Uterus (tissue), 4 donors: ENCODE results near the gene CAMLG. TPM values are rescaled to one million over a fixed set of nuclear protein-coding genes. Genes with fewer than 3 reads are reported as not detected.
A peak's percentile ranks its signal among the peaks of the same experiment; 100 is the strongest.

ENCODE experiments used
- DNase-seq, 2 donors: peaks; one replicate each; pipeline ENCODE4 v3.0.0-alpha.2; 2019 to 2020
- H3K27ac ChIP-seq, 2 donors: fragments of 200-600 bp; sonication (generic); 1 replicate in 1 of 2; 2 replicates in 1 of 2; pipeline ENCODE4 v1.5.1; 2016 to 2018
- H3K27me3 ChIP-seq, 2 donors: fragments of 200-600 bp; sonication (generic); one replicate each; pipeline ENCODE4 v1.5.1; 2018 to 2019; ENCODE audit warnings: control low read depth in 1 of 2
- H3K36me3 ChIP-seq, 2 donors: fragments of 200-600 bp; sonication (generic); one replicate each; pipeline ENCODE4 v1.5.1; 2019; ENCODE audit warnings: control low read depth in 1 of 2
- H3K4me1 ChIP-seq, 2 donors: fragments of 200-600 bp; sonication (generic); one replicate each; pipeline ENCODE4 v1.5.1; 2018 to 2019; ENCODE audit warnings: control low read depth in 1 of 2
- H3K4me3 ChIP-seq, 2 donors: fragments of 200-600 bp; sonication (generic); 1 replicate in 1 of 2; 2 replicates in 1 of 2; pipeline ENCODE4 v1.5.1; 2018 to 2019; ENCODE audit warnings: mild to moderate bottlenecking in 1 of 2
- H3K9me3 ChIP-seq, 2 donors: fragments of 200-600 bp; sonication (generic); one replicate each; pipeline ENCODE4 v1.5.1; 2019; ENCODE audit warnings: control low read depth in 1 of 2
- POLR2A ChIP-seq, 2 donors: fragments of 450-650 bp; IDR thresholded peaks; one replicate each; pipeline ENCODE4 v1.6.1; 2016; ENCODE audit warnings: antibody characterized with exemption in 2 of 2, mild to moderate bottlenecking in 1 of 2, moderate library complexity in 1 of 2
- intact Hi-C: fragments of 100-400 bp; cut with DNase I; formaldehyde crosslinking; loops from one replicate; pipeline ENCODE4 v1.15.1; 2023; ENCODE audit warnings: low total_unique reads
- total RNA-seq, 4 donors: library from RNA; depleted of rRNA in 3 of 4; stranded (reverse); fragments of >200 nt in 3 of 4; gene quantifications; one replicate each; pipeline versions ENCODE4 v1.1.0 to v1.2.4, GENCODE V29; 2014 to 2023
- TF ChIP-seq, protein P1 (sequence below), 4 experiments: fragments of 200-600 bp in 2 of 4; fragments of 450-650 bp in 2 of 4; sonication (generic) in 2 of 4; IDR thresholded peaks; one replicate each; pipeline ENCODE4 v1.5.1; 2016 to 2019; ENCODE audit warnings: antibody characterized with exemption in 4 of 4, mild to moderate bottlenecking in 2 of 4, moderate library complexity in 1 of 4
- donor health status: DM: yes; HTN: yes; CAD: no.

CAMLG gene
- total RNA-seq, 4 donors from 2014 or later = 44.7 to 56.6 (median 49.4) TPM

DNA sequence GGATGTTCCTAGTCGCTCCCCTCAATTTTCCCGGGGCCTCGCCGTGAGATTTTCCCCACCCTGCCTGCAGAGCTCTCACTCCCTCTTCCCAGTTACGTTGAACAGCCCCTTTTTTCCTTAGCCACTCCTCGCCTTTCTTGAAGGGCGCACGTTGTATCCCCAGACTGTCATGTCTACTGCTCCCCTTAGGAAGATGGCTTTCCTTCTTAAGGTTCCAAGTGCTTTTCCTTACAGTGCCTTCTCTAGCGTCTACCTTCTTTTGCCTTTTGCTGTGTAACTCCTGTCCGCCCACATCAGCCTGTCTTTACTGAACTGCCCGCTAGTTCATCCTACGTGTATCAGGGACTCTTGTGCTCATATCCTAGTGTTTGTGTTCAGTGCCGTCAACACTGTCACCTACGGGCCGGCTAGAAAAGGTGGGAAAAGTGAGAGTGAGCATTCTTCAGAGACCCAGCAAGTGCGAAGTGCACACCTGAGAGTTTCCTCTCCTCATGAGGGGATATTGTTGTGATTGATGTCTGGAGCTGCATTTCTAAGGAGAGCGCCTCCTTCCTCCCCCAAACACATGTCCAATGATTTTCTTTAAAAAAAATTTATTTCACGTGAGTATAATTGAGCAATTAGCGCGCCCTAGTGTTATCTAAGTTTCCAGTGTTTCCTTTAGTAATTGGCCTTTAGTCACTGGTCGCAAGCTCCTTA lies 764 bp downstream of the CAMLG start:
- H3K27ac ChIP-seq = peak overlapping the region; percentile 97 to 99
- no peak for DNase-seq
- H3K36me3 ChIP-seq = no peaks in the 10 kb centered on the region
- H3K4me1 ChIP-seq = peaks cover 0 to 4% of the 10 kb centered on the region in 2 donors
- intact Hi-C loops = no loop called here
- no peak for TF ChIP-seq POLR2A (IDR thresholded peaks at IDR 0.05)
- TF ChIP-seq, protein P1, sequence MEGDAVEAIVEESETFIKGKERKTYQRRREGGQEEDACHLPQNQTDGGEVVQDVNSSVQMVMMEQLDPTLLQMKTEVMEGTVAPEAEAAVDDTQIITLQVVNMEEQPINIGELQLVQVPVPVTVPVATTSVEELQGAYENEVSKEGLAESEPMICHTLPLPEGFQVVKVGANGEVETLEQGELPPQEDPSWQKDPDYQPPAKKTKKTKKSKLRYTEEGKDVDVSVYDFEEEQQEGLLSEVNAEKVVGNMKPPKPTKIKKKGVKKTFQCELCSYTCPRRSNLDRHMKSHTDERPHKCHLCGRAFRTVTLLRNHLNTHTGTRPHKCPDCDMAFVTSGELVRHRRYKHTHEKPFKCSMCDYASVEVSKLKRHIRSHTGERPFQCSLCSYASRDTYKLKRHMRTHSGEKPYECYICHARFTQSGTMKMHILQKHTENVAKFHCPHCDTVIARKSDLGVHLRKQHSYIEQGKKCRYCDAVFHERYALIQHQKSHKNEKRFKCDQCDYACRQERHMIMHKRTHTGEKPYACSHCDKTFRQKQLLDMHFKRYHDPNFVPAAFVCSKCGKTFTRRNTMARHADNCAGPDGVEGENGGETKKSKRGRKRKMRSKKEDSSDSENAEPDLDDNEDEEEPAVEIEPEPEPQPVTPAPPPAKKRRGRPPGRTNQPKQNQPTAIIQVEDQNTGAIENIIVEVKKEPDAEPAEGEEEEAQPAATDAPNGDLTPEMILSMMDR (IDR thresholded peaks at IDR 0.05) = peak in 2 of 4 experiments; percentile 6 to 11
- H3K9me3 ChIP-seq = no peaks in the 10 kb centered on the region
- H3K4me3 ChIP-seq = peak overlapping the region; percentile 75 to 87
- H3K27me3 ChIP-seq = no peaks in the 10 kb centered on the region

DNA sequence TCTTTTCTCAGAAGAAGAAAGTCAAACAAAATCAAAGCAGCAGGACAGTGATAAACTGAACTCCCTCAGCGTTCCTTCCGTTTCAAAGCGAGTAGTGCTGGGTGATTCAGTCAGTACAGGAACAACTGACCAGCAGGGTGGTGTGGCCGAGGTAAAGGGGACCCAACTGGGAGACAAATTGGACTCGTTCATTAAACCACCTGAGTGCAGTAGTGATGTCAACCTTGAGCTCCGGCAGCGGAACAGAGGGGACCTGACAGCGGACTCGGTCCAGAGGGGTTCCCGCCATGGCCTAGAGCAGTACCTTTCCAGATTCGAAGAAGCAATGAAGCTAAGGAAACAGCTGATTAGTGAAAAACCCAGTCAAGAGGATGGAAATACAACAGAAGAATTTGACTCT lies 2.7 kb downstream of the CAMLG start:
- intact Hi-C loops = no loop called here
- H3K4me1 ChIP-seq = peaks cover 0 to 4% of the 10 kb centered on the region in 2 donors
- H3K36me3 ChIP-seq = no peaks in the 10 kb centered on the region
- no peaks in the 10 kb centered on the region for H3K27me3 ChIP-seq
- no peak overlapping the region for H3K4me3 ChIP-seq
- H3K9me3 ChIP-seq = no peaks in the 10 kb centered on the region
- no peak overlapping the region for H3K27ac ChIP-seq
- no peak for DNase-seq
- TF ChIP-seq, protein P1 (IDR thresholded peaks at IDR 0.05) = no peak
- TF ChIP-seq POLR2A (IDR thresholded peaks at IDR 0.05) = no peak

DNA sequence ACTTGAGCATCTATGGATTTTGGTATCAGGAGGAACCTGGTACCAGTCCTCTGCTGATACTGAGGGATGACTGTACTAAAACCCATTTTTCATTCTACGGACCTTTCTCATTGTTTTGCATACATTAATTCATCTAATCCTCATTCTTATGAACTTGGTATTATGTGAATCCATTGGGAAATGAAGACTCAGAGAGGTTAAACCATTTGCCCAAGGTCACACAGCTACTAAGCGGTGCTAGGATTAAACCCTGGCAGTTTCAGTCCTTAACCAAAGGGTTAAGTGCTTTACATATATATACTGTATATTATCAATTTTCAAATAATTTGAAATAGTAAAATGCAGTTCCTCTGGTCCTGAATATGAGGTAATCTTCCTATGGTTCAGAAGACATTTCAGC lies 3.8 kb downstream of the CAMLG start:
- DNase-seq = no peak
- TF ChIP-seq, protein P1 (IDR thresholded peaks at IDR 0.05) = no peak
- TF ChIP-seq POLR2A (IDR thresholded peaks at IDR 0.05) = no peak
- intact Hi-C loops = no loop called here
- no peak overlapping the region for H3K27ac ChIP-seq
- H3K36me3 ChIP-seq = no peaks in the 10 kb centered on the region
- no peak overlapping the region for H3K4me3 ChIP-seq
- H3K27me3 ChIP-seq = no peaks in the 10 kb centered on the region
- peaks cover 0 to 4% of the 10 kb centered on the region in 2 donors for H3K4me1 ChIP-seq
- no peaks in the 10 kb centered on the region for H3K9me3 ChIP-seq

DNA sequence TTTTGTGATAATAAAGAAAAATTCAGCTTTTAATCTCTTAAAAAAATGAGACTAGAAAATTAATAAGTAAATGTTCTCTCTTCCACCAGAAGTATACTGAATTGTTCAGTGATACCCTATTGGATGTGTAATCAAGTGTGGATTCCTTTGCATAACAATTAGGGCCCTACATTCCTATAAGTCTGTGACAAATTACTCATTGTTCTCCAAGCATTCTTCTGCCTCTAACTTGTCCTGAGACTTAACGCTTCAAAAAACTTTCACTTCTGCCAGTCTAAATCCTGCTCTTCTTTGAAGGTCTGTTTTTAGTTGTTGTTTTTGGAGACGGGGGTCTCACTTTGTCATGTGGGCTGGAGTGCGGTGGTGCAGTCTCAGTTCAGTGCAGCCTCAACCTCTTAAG lies 11.1 kb downstream of the CAMLG start:
- TF ChIP-seq POLR2A (IDR thresholded peaks at IDR 0.05) = no peak
- TF ChIP-seq, protein P1 (IDR thresholded peaks at IDR 0.05) = no peak
- intact Hi-C loops = no loop called here
- H3K36me3 ChIP-seq = no peaks in the 10 kb centered on the region

DNA sequence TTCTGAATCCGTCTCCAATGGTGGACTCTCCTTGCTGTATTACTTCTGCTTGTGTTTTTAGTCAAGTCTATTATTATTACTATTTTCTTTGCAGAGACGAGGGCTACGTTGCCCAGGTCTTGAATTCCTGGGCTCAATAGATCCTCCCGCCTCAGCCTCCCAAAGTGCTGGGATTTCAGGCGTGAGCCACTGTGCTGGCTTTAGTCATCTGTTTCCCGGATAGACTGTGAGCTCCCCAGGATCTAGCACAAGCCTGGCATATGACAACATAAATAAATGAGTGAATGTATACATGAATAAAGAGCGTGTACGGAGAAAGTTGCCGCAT lies 19.8 kb downstream of the CAMLG start:
- TF ChIP-seq POLR2A (IDR thresholded peaks at IDR 0.05) = no peak
- TF ChIP-seq, protein P1 (IDR thresholded peaks at IDR 0.05) = no peak
- peaks cover 0 to 5% of the 10 kb centered on the region in 2 donors for H3K4me1 ChIP-seq
- H3K36me3 ChIP-seq = no peaks in the 10 kb centered on the region
- no peak for DNase-seq
- intact Hi-C loops = no loop called here
- H3K4me3 ChIP-seq = peak overlapping the region; percentile 62 to 95
- peak overlapping the region; percentile 43 to 76 for H3K27ac ChIP-seq
- no peaks in the 10 kb centered on the region for H3K9me3 ChIP-seq
- no peaks in the 10 kb centered on the region for H3K27me3 ChIP-seq

More for the DNA sequence above, 11.1 kb downstream of the CAMLG start:
- Histone ChIP-seq H3K27me3 (no peaks in the 10 kb centered on the region), H3K4me3 (no peak overlapping the region), H3K9me3 (no peaks in the 10 kb centered on the region), H3K27ac (no peak overlapping the region), H3K4me1 (no peaks in the 10 kb centered on the region)
- no peak for DNase-seq
